NCI-H2081 treated with DMSO at 0.1 percent for 48 hours (cell line): Measurements from ENCODE around the gene SUPT3H.
"Not testable (repeated sequence)": the region's sequence is repeated elsewhere in the genome, so short reads cannot be mapped to it uniquely, and the experiment has no call there.

Source experiments
- DNase-seq: peaks from one replicate; lab custom pipeline; 2025; lab: John Stamatoyannopoulos, UW

Gene SUPT3H

GRCh38 chr6:45174045-45174444, 203.7 kb downstream of the SUPT3H start:
- DNase-seq, result no peak

GRCh38 chr6:45171380-45171779, 206.4 kb downstream of the SUPT3H start:
- DNase-seq, result no peak

- DNase-seq, result no peak
Measured at GRCh38 chr6:45170309-45170708, 207.4 kb downstream of the SUPT3H start.

GRCh38 chr6:45169815-45170214, 207.9 kb downstream of the SUPT3H start:
- no peak for DNase-seq

GRCh38 chr6:45163952-45164766, 213.6 kb downstream of the SUPT3H start:
- DNase-seq, result no peak

- no peak for DNase-seq
Measured at GRCh38 chr6:45160305-45160704, 217.4 kb downstream of the SUPT3H start.

- no peak for DNase-seq
Measured at GRCh38 chr6:45156075-45156474, 221.7 kb downstream of the SUPT3H start.

GRCh38 chr6:45155341-45155894, 222.3 kb downstream of the SUPT3H start:
- DNase-seq, result no peak

GRCh38 chr6:45154679-45155078, 223.1 kb downstream of the SUPT3H start:
- DNase-seq, result no peak

- DNase-seq, result no peak
Measured at GRCh38 chr6:45148711-45149341, 228.9 kb downstream of the SUPT3H start.

GRCh38 chr6:45148278-45148677, 229.5 kb downstream of the SUPT3H start:
- no peak for DNase-seq

- DNase-seq, result not testable (repeated sequence)
Measured at GRCh38 chr6:45145658-45146057, 232.1 kb downstream of the SUPT3H start.

GRCh38 chr6:45138765-45139164, 239.0 kb downstream of the SUPT3H start:
- no peak for DNase-seq

- DNase-seq, result no peak
Measured at GRCh38 chr6:45136495-45136894, 241.2 kb downstream of the SUPT3H start.

- no peak for DNase-seq
Measured at GRCh38 chr6:45132658-45133294, 245.0 kb downstream of the SUPT3H start.

- no peak for DNase-seq
Measured at GRCh38 chr6:45132059-45132458, 245.7 kb downstream of the SUPT3H start.

- no peak for DNase-seq
Measured at GRCh38 chr6:45129051-45129450, 248.7 kb downstream of the SUPT3H start.

GRCh38 chr6:45127185-45127584, 250.5 kb downstream of the SUPT3H start:
- no peak for DNase-seq

GRCh38 chr6:45126033-45126432, 251.7 kb downstream of the SUPT3H start:
- DNase-seq, result no peak

GRCh38 chr6:45123023-45123422, 254.7 kb downstream of the SUPT3H start:
- DNase-seq, result no peak

- no peak for DNase-seq
Measured at GRCh38 chr6:45118754-45119153, 259.0 kb downstream of the SUPT3H start.

- DNase-seq, result no peak
Measured at GRCh38 chr6:45116714-45117410, 260.9 kb downstream of the SUPT3H start.
